Measurements from ENCODE around the gene PIK3AP1.
A peak's percentile ranks its signal among the peaks of the same experiment; 100 is the strongest.

Gene PIK3AP1

GRCh38 chr10:96612055-96612830 lies 108.1 kb downstream of the PIK3AP1 start:
- Histone ChIP-seq H3K4me3 (replicated peaks; ENCODE audit: insufficient read depth, low read length) (no peak overlapping the region), H3K27ac (replicated peaks) (no peak overlapping the region), H3K27me3 (ENCODE audit: insufficient read depth, poor library complexity, severe bottlenecking) (no peaks in the 10 kb centered on the region)
- no peak for DNase-seq (ENCODE audit: low read depth in 1 of 2, low spot score in 1 of 2)
- TF ChIP-seq CTCF (IDR thresholded peaks at IDR 0.05; ENCODE audit: insufficient read depth, low read length) (no peak), POLR2AphosphoS5 (IDR thresholded peaks at IDR 0.05; ENCODE audit: low read depth) (no peak), REST (IDR thresholded peaks at IDR 0.05; ENCODE audit: insufficient replicate concordance, low read depth) (no peak), SPI1 (IDR thresholded peaks at IDR 0.05; ENCODE audit: borderline replicate concordance, low read depth) (no peak), GABPA (IDR thresholded peaks at IDR 0.05; ENCODE audit: low read depth) (no peak)

GRCh38 chr10:96610817-96611216 lies 109.5 kb downstream of the PIK3AP1 start:
- no peaks in the 10 kb centered on the region for H3K27me3 ChIP-seq (ENCODE audit: insufficient read depth, poor library complexity, severe bottlenecking)
- DNase-seq (ENCODE audit: low read depth in 1 of 2, low spot score in 1 of 2): no peak
- 0 out of 2 replicates have a peak, but pooled peaks have one; percentile 32 for TF ChIP-seq GABPA (IDR thresholded peaks at IDR 0.05; ENCODE audit: low read depth)
- no peak for TF ChIP-seq SPI1 (IDR thresholded peaks at IDR 0.05; ENCODE audit: borderline replicate concordance, low read depth)
- TF ChIP-seq POLR2AphosphoS5 (IDR thresholded peaks at IDR 0.05; ENCODE audit: low read depth): no peak
- no peak for TF ChIP-seq REST (IDR thresholded peaks at IDR 0.05; ENCODE audit: insufficient replicate concordance, low read depth)
- no peak overlapping the region for H3K27ac ChIP-seq (replicated peaks)
- no peak overlapping the region for H3K4me3 ChIP-seq (replicated peaks; ENCODE audit: insufficient read depth, low read length)

- Histone ChIP-seq H3K4me3 (replicated peaks; ENCODE audit: insufficient read depth, low read length) (no peak overlapping the region), H3K27ac (replicated peaks) (no peak overlapping the region), H3K27me3 (ENCODE audit: insufficient read depth, poor library complexity, severe bottlenecking) (no peaks in the 10 kb centered on the region)
- no peak for DNase-seq (ENCODE audit: low read depth in 1 of 2, low spot score in 1 of 2)
- no peak for TF ChIP-seq SPI1 (IDR thresholded peaks at IDR 0.05; ENCODE audit: borderline replicate concordance, low read depth)
- TF ChIP-seq REST (IDR thresholded peaks at IDR 0.05; ENCODE audit: insufficient replicate concordance, low read depth): no peak
- TF ChIP-seq GABPA (IDR thresholded peaks at IDR 0.05; ENCODE audit: low read depth): no peak
- no peak for TF ChIP-seq CTCF (IDR thresholded peaks at IDR 0.05; ENCODE audit: insufficient read depth, low read length)
- TF ChIP-seq POLR2AphosphoS5 (IDR thresholded peaks at IDR 0.05; ENCODE audit: low read depth): no peak
These were observed 110.8 kb downstream of the PIK3AP1 start for GRCh38 chr10:96609510-96609909.
